ENCODE data around the gene HMOX2.

Gene HMOX2

GRCh38 chr16:4533490-4533889 is 57.3 kb downstream of the HMOX2 start:
- ChIA-PET CTCF (interaction anchor here (2.5 kb wide), 1 partner anchor 15 kb away, joined by 8 read pairs; no protein-coding TSS in a partner anchor), POLR2A (no interaction called here)
- peaks cover 3% of the 10 kb centered on the region; the same call in 1 of the 2 replicates for H3K4me1 ChIP-seq (ENCODE audit: control insufficient read depth, insufficient read depth, low read length)
- no peak overlapping the region for H3K27ac ChIP-seq (ENCODE audit: extremely low read depth, low read depth, low read length)
- no peaks in the 10 kb centered on the region for H3K9me3 ChIP-seq (ENCODE audit: control insufficient read depth, insufficient read depth, low read depth, low read length)
- peaks cover 0 to 40% of the 10 kb centered on the region in 2 experiments; a peak in 1 of 3 replicates for H3K36me3 ChIP-seq (ENCODE audit: control insufficient read depth in 2 of 2, insufficient read depth in 1 of 2, low read length in 2 of 2)
- TF ChIP-seq EGR2 (tag by site-specific recombination; IDR thresholded peaks at IDR 0.05; ENCODE audit: low read depth) (peak; percentile 84; the same call in 1 of the 2 replicates), ZFHX2 (tag by site-specific recombination; conservative IDR thresholded peaks at IDR 0.05) (peak; percentile 91), ZNF664 (tag by site-specific recombination; IDR thresholded peaks at IDR 0.05) (peak; percentile 93), GLIS1 (tag by site-specific recombination; IDR thresholded peaks at IDR 0.05) (no peak)
- H3K4me3 ChIP-seq (ENCODE audit: low read depth, low read length): no peak overlapping the region

- peaks cover under 1% of the 10 kb centered on the region; the same call in 1 of the 2 replicates for H3K4me1 ChIP-seq (ENCODE audit: control insufficient read depth, insufficient read depth, low read length)
- CTCF ChIA-PET: interaction anchor here (1.2 kb wide), 1 partner anchor 15 kb away, joined by 4 read pairs; no protein-coding TSS in a partner anchor
- H3K9me3 ChIP-seq (ENCODE audit: control insufficient read depth, insufficient read depth, low read depth, low read length): no peaks in the 10 kb centered on the region
- no peak overlapping the region for H3K27ac ChIP-seq (ENCODE audit: extremely low read depth, low read depth, low read length)
- H3K36me3 ChIP-seq (ENCODE audit: control insufficient read depth in 2 of 2, insufficient read depth in 1 of 2, low read length in 2 of 2): peaks cover 0 to 40% of the 10 kb centered on the region in 2 experiments; a peak in 1 of 3 replicates
- POLR2A ChIA-PET: interaction anchor here (0.7 kb wide), 1 partner anchor 14 kb away, joined by 4 read pairs; no protein-coding TSS in a partner anchor
- H3K4me3 ChIP-seq (ENCODE audit: low read depth, low read length): no peak overlapping the region
- no peak for TF ChIP-seq ZNF549 (tag by site-specific recombination; IDR thresholded peaks at IDR 0.05)
- no peak for TF ChIP-seq ZNF18 (tag by site-specific recombination; IDR thresholded peaks at IDR 0.05)
- TF ChIP-seq ZNF692 (tag by site-specific recombination; IDR thresholded peaks at IDR 0.05): no peak
- TF ChIP-seq ZNF175 (tag by site-specific recombination; IDR thresholded peaks at IDR 0.05): no peak
- TF ChIP-seq ZNF488 (tag by site-specific recombination; IDR thresholded peaks at IDR 0.05): no peak
- peak; percentile 45; the same call in 1 of the 2 replicates for TF ChIP-seq ZNF362 (tag by site-specific recombination; IDR thresholded peaks at IDR 0.05)
- TF ChIP-seq ZBTB26 (tag by site-specific recombination; optimal IDR thresholded peaks at IDR 0.05): no peak
- TF ChIP-seq ZNF548 (tag by site-specific recombination; IDR thresholded peaks at IDR 0.05): no peak
- TF ChIP-seq ZNF654 (tag by site-specific recombination; IDR thresholded peaks at IDR 0.05; ENCODE audit: low read depth): no peak
- TF ChIP-seq IKZF3 (tag by site-specific recombination; IDR thresholded peaks at IDR 0.05): no peak
- no peak for TF ChIP-seq ZNF449 (tag by site-specific recombination; IDR thresholded peaks at IDR 0.05)
- no peak for TF ChIP-seq PRDM4 (tag by site-specific recombination; IDR thresholded peaks at IDR 0.05)
- peak; percentile 32; the same call in 1 of the 2 replicates for TF ChIP-seq PRDM10 (tag by site-specific recombination; IDR thresholded peaks at IDR 0.05)
- TF ChIP-seq FEZF1 (tag by site-specific recombination; IDR thresholded peaks at IDR 0.05): no peak
These were observed 58.1 kb downstream of the HMOX2 start for GRCh38 chr16:4534151-4534790.

Data from HEK293 (cell line).